T-helper 2 cell (primary cell): ENCODE data around the gene COL1A2.

Source experiments
- DNase-seq, 5 experiments: peaks; one replicate each; pipeline versions ENCODE4 v3.0.0 to v3.0.0-alpha.2; 2012 to 2022

Gene COL1A2

GRCh38 chr7:94412762-94413322, 18.1 kb downstream of the COL1A2 start:
- DNase-seq: peak in 1 of 5 experiments; percentile 3

DNA sequence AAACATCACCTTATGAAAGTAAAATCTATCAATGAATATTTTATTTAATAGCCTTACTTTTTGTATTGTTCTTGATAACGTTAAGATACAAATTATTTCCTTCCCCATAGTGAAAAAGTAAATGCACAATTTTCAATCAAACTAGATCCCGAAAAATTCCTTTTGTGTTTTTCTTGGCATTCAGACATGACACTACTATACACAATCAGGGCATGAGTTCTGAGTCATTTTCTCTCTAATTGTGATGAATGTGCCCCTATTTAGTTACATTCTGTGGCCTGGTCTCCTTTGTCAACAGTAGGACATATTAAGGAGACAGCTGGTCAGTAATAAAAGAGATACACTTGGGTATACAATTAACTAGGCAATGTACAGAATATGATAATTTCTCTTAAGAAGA, 19.8 kb downstream of the COL1A2 start:
- no peak for DNase-seq

DNA sequence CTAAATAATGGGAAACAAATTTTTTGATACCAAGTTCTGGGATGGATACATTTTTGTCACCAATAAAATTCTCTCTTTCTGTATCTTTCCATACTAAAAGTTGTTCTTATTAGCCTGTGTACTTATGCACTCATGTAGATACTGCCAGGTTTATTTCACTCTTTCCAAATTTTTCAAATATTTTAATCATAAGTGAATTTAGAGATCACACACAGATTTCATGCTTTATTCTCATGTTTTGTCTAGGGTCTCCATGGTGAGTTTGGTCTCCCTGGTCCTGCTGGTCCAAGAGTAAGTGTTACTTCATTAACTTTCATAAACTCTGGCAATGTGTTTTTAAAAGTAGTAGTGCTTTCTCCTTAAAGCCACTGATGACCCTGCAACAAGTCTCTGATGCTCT, 20.3 kb downstream of the COL1A2 start:
- no peak for DNase-seq

DNA sequence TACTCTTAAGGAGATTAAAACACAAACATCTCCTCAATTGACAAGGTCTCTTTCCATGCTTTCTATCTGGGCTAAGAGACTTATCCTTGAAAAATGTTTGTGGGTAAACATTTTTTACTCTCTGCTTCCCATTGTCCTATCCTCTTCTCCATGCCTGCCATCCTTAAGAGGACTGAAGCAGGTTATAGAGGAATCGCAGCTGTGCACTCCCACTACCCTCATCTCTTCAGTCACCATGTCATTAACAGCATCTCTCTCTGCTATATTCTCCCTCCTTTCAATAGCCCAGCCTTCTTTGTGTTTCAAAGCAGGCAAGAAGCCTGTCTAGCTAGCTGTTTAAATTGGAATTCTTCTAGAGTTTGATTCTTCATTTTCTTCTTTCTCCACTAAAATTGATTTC, 22.6 kb downstream of the COL1A2 start:
- DNase-seq: no peak

- DNase-seq: no peak
Observed at GRCh38 chr7:94417901-94418300, 23.2 kb downstream of the COL1A2 start.

GRCh38 chr7:94418851-94419250, 24.2 kb downstream of the COL1A2 start:
- no peak for DNase-seq

- DNase-seq: no peak
Observed at GRCh38 chr7:94420328-94420727, 25.6 kb downstream of the COL1A2 start.

- DNase-seq: no peak
Observed at GRCh38 chr7:94421681-94422080, 27.0 kb downstream of the COL1A2 start.

DNA sequence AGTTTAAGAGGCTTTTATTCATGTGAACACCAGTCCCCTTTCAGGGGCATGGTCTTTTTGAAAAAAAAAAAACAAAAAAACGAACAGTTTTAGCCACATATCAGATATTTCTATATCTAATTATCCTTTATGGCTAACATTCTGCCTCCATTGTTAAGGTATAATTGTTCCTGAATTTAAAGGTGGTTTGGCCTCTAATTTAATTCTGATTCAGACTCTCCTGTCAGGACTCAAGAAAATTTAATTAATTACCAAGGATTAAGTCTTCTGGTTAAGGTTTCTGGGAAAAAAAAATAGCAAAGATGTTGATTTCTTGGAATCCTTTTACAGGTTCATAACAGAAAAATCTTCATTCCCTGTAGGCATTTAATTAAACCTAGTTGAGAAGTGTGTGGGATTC, 27.4 kb downstream of the COL1A2 start:
- no peak for DNase-seq

- DNase-seq: no peak
Observed at GRCh38 chr7:94422827-94423460, 28.2 kb downstream of the COL1A2 start.

GRCh38 chr7:94423863-94424735, 29.4 kb downstream of the COL1A2 start:
- DNase-seq: no peak

- DNase-seq: no peak
Observed at GRCh38 chr7:94425546-94425945, 30.9 kb downstream of the COL1A2 start.

DNA sequence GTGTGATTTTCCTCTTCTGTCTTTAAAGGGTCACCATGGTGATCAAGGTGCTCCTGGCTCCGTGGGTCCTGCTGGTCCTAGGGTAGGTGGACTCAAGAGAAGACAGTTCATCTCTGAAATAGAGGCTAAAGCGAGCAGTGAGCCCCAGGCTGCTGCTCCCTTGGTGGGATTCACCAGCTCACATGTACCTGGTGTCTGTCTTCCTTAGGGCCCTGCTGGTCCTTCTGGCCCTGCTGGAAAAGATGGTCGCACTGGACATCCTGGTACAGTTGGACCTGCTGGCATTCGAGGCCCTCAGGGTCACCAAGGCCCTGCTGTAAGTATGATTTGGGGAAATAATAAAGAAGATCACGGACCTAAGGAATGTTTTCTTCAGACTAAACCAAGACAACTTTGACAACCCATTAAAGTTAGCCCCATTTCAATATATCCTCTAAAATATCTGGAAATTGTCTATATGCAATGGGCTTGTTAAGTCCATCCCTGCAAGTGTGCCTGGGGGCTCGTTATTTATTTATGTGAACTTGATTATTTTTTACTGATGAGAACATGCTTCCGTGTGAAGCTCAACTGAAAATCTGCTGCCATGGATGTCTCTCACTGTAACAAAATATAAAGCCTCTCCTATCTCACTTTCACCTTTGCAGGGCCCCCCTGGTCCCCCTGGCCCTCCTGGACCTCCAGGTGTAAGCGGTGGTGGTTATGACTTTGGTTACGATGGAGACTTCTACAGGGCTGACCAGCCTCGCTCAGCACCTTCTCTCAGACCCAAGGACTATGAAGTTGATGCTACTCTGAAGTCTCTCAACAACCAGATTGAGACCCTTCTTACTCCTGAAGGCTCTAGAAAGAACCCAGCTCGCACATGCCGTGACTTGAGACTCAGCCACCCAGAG, 32.5 kb downstream of the COL1A2 start:
- no peak for DNase-seq

DNA sequence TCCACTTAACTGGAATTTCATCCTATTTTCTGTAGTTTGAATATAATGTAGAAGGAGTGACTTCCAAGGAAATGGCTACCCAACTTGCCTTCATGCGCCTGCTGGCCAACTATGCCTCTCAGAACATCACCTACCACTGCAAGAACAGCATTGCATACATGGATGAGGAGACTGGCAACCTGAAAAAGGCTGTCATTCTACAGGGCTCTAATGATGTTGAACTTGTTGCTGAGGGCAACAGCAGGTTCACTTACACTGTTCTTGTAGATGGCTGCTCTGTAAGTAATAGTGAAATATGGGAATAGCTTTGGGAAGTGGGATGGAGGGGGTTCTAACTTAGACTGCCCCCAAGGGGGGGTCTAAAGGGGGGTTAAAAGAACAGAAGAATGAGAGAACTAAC, 34.5 kb downstream of the COL1A2 start:
- no peak for DNase-seq

DNA sequence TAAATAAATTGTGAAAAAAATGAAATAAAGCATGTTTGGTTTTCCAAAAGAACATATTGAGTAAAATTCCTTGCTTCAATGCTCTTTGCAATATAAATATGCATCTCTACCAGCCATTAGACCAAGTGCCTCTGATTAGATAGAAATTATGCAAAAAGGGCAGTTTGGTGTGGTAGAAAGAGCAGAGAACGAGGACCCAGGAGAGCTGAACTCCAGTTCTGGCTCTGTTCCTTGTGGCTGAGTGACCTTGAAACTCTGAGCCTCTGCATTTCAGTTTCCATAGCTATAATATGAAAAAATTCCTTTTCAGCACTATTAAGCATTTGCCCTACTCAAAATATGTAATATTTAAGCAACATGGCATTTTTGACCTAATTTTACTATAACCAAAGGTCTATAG, 36.5 kb downstream of the COL1A2 start:
- no peak for DNase-seq

DNA sequence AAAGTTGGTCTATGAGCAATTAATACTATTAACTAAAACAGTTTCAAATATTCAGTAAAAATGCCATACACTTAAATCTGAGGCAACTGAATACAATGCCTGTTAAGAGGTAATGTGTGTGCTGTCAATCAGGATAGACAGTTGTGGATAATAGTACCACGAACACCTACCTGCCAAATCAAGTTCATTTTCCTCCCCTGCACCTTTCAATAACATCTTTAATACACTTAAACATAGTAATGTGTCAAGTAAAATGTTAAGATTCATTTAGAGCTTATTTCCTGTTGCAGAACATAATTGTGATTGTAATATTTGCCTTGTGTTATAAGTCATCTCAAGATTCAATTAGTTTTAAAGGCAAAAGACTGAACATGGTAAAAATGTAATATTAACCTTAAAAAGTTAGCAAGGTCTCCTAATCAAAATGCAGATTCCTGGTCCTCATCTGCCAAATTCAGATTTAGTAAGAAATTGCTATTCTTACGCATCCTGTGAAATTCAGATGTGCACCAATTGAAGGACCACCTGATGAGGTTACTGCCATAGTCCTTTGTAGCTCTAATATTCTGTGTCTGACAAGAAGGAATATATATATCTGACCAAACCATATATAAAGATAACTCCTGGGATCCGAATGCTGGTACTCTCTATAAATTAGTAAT, 37.1 kb downstream of the COL1A2 start:
- DNase-seq: no peak

- DNase-seq: no peak
Observed at GRCh38 chr7:94432281-94432670, 37.6 kb downstream of the COL1A2 start.

- DNase-seq: no peak
Observed at GRCh38 chr7:94432817-94433216, 38.1 kb downstream of the COL1A2 start.

GRCh38 chr7:94433224-94433623, 38.5 kb downstream of the COL1A2 start:
- DNase-seq: no peak

- DNase-seq: no peak
Observed at GRCh38 chr7:94434042-94434441, 39.3 kb downstream of the COL1A2 start.

GRCh38 chr7:94436018-94436604, 41.4 kb downstream of the COL1A2 start:
- DNase-seq: peak in 4 of 5 experiments; percentile 10 to 46 (median 20)

GRCh38 chr7:94436700-94437099, 42.0 kb downstream of the COL1A2 start:
- DNase-seq: no peak
